A549 (cell line): ENCODE data around the gene TP53RK.

Experiments
- CTCF ChIP-seq: fragments of >200 bp; sonication (Bioruptor Twin); formaldehyde crosslinking; IDR thresholded peaks from 3 replicates; pipeline ENCODE4 v1.5.1; 2016
- EP300 ChIP-seq, 2 experiments: fragments of >200 bp; sonication (Bioruptor Twin); formaldehyde crosslinking; IDR thresholded peaks; 2 replicates in 1 of 2; 3 replicates in 1 of 2; pipeline ENCODE4 v1.6.1; 2016 to 2017
- POLR2A ChIP-seq: IDR thresholded peaks from 2 replicates; pipeline ENCODE4 v1.6.1; 2012; ENCODE audit warnings: mild to moderate bottlenecking, low read length

GRCh38 chr20:46635514-46636136 is 53.6 kb downstream of the TP53RK start:
- TF ChIP-seq EP300 (IDR thresholded peaks at IDR 0.05) = no peak
- no peak for TF ChIP-seq CTCF
- no peak for TF ChIP-seq POLR2A
